C4-2B (cell line): ENCODE results near the gene CFAP410.

ENCODE experiments used
- H3K27ac ChIP-seq: fragments of 450-650 bp; 2 replicates; pipeline ENCODE4 v1.5.1; 2017
- ZFX ChIP-seq: fragments of 450-650 bp; IDR thresholded peaks from 2 replicates; pipeline ENCODE4 v1.6.1; 2017
- TF ChIP-seq, protein P1 (sequence below): fragments of 450-650 bp; conservative IDR thresholded peaks from 2 replicates; pipeline ENCODE4 v1.5.1; 2017; ENCODE audit warnings: mild to moderate bottlenecking

Gene CFAP410

DNA sequence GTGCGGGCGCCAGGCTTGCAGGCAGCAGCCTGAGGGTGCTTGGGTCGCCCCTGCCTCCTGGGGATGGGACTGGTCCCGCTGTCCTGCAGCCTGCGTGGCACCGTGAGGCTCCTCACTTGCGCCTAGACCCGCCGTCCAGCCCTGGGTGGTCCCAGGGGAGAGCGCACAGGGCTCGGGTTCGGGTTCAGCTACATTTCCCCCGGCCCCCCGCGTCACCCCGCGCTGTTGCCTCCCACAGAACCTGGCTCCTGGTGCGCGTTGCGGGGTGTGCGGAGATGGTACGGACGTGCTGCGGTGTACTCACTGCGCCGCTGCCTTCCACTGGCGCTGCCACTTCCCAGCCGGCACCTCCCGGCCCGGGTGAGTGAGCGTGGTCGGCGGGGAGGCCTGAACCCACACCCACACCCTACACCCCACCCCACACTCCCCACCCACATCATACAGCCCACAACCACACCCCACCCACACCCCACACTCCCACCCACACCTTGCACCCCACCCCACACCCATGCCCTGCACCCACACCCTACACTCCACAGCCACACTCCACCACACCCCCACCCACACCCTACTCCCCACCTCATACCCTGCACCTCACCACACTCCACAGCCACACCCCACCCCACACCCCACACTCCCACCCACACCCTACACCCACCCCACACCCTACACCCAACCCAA is 45.5 kb downstream of the CFAP410 start:
- H3K27ac ChIP-seq = no peak overlapping the region
- TF ChIP-seq ZFX = no peak
- TF ChIP-seq, protein P1, sequence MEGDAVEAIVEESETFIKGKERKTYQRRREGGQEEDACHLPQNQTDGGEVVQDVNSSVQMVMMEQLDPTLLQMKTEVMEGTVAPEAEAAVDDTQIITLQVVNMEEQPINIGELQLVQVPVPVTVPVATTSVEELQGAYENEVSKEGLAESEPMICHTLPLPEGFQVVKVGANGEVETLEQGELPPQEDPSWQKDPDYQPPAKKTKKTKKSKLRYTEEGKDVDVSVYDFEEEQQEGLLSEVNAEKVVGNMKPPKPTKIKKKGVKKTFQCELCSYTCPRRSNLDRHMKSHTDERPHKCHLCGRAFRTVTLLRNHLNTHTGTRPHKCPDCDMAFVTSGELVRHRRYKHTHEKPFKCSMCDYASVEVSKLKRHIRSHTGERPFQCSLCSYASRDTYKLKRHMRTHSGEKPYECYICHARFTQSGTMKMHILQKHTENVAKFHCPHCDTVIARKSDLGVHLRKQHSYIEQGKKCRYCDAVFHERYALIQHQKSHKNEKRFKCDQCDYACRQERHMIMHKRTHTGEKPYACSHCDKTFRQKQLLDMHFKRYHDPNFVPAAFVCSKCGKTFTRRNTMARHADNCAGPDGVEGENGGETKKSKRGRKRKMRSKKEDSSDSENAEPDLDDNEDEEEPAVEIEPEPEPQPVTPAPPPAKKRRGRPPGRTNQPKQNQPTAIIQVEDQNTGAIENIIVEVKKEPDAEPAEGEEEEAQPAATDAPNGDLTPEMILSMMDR = no peak

DNA sequence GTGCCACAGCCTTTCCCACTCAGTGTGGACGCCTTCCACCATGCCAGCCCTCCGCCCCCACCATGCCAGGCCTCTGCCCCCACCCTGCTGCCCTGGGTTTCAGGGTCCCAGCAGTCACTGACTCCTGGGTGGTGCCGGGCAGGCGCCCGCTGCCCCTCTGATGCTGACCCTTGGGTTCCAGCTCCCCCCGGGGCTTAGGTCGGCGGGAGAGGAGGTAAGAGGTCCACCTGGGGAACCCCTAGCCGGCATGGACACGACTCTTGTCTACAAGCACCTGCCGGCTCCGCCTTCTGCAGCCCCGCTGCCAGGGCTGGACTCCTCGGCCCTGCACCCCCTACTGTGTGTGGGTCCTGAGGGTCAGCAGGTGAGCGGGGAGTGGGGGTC is 46.4 kb downstream of the CFAP410 start:
- no peak overlapping the region for H3K27ac ChIP-seq
- TF ChIP-seq ZFX = no peak
- TF ChIP-seq, protein P1 = no peak

DNA sequence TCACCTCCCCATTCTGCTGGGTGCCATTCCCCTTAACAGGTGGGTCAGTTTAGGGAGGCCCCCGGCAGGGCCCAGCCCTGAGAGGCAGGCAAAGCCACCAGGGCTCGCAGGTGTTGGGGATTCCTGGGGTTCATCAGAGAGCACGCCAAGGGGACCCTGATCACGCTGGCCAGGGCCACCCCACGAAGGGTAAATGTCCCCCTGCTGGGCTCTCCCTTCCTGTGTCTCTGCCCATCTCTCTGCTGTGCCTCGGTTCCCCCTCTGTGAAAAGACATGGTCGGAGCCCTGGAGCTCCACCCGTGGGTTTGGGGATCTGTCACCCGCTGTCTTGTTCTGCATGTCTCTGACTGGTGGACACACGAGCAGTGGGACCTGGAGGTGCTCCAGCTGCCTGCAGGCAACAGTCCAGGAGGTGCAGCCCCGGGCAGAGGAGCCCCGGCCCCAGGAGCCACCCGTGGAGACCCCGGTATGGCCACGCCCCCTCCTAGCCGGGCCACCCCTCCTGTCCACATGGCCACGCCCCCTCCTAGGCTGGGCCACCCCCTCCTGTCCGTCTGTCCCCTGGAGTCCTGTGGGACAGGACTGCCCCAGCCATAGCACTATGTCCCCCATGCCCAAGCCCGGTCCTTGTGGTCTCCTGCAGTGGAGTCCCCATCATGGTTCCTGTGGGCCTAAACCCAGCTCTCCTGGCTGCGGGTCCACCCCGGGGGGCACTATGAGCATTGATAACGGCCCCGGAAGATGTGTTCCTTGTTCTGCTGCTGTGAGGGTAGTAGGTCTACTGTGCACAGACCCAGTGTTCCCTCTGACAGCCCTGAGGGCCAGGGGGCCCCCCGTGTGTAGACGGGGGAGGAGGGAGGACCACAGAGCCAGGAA is 47.0 kb downstream of the CFAP410 start:
- H3K27ac ChIP-seq = no peak overlapping the region

DNA sequence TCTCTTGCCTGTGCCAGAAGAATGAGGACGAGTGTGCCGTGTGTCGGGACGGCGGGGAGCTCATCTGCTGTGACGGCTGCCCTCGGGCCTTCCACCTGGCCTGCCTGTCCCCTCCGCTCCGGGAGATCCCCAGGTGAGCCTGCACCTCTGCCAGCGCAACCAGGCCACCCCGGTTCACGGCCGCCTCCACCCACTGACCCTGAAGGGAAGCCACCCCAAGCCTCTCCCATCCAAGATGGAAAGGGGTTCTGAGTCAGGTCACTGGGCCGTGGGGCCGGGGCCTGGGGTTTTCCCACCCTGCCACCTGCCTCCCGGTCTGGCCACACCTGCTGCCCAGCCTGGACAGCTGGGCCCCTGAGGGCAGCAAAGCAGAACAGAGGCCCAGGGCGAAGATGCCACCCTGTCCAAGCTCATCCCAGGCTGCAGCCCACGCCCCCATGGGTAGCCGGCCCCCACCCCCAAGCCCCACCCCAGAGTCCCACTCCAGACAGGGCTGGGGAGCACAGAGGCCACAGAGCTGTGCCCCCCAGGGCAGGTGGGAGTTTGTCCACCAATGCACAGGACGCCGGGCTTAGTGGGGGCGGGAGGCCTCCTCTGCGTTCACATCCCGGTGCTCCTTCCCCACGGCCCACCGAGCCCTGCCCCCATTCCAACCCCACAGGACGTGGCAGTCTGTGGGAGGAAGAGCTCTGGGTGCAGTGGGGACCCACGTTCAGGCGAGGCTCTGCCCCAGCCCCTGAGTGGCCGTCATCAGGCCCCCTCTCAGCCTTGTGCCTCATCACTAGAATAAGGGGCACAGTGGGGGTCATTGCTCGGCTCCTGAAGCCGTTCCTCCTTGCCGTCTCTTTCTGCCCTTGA is 47.9 kb downstream of the CFAP410 start:
- TF ChIP-seq ZFX = no peak
- TF ChIP-seq, protein P1 = no peak
- no peak overlapping the region for H3K27ac ChIP-seq

More for the DNA sequence above, 47.0 kb downstream of the CFAP410 start:
- no peak for TF ChIP-seq ZFX
- TF ChIP-seq, protein P1 = no peak

DNA sequence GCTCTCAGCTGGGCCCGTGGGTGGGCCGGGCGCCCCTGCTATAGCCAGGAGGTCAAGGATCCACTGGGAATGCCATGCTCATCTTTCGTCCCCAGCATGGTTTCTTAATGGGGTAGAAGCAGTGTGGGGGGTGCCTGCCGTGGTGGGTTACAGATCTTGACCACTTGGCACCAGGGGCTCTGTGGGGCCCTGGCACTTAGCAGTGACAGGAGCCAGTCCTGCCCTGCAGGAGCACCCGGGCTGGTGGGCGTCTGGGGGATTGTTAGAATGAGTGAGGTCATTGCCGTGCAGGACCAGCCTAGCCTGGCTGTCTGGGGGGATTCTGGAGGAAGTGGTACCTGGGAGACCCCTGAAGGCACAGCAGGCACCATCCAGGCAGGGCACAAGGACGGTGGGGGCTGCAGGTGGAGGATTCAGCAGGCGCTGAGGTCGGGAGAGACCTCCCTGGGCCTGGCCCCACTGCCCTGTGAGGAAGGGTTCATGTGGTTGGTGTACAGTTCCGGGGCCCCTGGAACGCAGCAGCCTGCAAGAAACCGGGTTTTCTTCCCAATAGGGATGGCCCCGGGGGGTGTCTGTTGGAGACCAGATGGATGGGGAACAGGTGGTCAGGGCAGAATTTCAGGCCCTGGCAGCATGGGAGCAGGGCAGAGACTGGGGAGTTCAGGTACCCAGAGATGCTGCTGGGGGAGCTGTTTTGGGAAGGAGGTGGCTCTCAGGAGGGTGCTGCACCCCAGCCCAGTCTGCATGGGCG is 48.7 kb downstream of the CFAP410 start:
- TF ChIP-seq, protein P1 = no peak
- no peak for TF ChIP-seq ZFX
- no peak overlapping the region for H3K27ac ChIP-seq

DNA sequence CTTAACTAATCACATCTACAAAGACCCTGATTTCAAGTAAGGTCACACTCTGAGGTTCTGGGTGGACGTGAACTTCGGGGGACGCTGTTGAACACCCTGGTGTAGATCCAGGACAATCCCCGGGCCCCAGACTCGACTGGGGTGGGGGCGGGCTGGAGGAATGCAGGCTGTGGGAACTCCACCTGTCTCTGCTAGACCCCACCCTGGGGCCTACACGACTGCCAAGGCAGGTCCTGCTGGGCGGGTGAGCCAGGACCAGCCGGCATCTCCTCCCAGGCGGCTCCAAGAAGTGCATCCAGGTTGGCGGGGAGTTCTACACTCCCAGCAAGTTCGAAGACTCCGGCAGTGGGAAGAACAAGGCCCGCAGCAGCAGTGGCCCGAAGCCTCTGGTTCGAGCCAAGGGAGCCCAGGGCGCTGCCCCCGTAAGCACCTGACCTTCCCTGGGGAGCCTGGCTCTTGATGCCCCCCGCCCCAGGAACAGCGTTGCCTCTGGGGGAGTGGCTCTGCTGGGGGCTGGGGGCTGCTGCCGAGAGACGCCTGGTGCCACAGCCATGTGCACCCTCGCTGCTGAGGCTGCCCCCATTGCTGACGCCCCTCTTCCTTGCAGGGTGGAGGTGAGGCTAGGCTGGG is 49.7 kb downstream of the CFAP410 start:
- no peak overlapping the region for H3K27ac ChIP-seq
- TF ChIP-seq ZFX = no peak
- TF ChIP-seq, protein P1 = no peak
